ENCODE data around the gene ARID1B. TPM values are rescaled to one million over a fixed set of nuclear protein-coding genes. Genes with fewer than 3 reads are reported as not detected.

The ARID1B gene
- total RNA-seq, 1 donor from 2014 or later: 101 TPM

DNA sequence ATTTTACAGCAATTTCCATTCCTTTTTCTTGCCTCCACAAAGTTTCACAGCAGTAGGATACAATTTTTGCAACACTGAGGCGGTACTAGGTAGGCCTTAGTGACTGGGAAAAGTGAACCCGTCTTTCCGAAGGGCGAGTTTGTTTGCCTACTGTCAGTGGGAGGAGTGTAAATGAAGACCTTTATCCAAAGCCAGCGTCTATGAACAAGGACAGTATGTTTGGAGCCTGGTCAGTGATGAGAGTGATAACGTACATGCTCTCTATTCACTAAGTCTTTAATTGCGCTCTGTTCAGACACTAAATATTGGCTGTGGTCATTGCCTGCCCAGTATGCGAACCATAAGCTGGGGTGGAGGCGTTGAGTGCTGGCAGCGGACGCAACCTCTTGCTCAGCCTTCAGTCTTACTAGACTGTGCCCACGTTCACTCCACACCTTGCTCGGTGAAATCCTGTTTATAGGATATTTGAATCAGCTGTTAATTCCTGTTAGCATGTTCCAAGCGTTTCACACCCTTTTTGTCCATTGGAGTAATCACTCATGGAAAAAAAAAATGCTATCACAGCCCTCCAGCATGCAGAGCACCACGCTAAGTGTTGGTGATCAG lies 400.7 kb downstream of the ARID1B start:
- Mint-ChIP-seq H3K4me1 (peaks cover 5% of the 10 kb centered on the region), H3K36me3 (ENCODE audit: low read depth) (peaks cover 5% of the 10 kb centered on the region), H3K4me3 (no peak overlapping the region), H3K27me3 (ENCODE audit: low read depth) (no peaks in the 10 kb centered on the region), H3K9me3 (no peaks in the 10 kb centered on the region), H3K27ac (ENCODE audit: unreplicated experiment) (no peak overlapping the region)
- DNase-seq (ENCODE audit: low read depth, low spot score): no peak
- TF ChIP-seq, protein P1, sequence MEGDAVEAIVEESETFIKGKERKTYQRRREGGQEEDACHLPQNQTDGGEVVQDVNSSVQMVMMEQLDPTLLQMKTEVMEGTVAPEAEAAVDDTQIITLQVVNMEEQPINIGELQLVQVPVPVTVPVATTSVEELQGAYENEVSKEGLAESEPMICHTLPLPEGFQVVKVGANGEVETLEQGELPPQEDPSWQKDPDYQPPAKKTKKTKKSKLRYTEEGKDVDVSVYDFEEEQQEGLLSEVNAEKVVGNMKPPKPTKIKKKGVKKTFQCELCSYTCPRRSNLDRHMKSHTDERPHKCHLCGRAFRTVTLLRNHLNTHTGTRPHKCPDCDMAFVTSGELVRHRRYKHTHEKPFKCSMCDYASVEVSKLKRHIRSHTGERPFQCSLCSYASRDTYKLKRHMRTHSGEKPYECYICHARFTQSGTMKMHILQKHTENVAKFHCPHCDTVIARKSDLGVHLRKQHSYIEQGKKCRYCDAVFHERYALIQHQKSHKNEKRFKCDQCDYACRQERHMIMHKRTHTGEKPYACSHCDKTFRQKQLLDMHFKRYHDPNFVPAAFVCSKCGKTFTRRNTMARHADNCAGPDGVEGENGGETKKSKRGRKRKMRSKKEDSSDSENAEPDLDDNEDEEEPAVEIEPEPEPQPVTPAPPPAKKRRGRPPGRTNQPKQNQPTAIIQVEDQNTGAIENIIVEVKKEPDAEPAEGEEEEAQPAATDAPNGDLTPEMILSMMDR (conservative IDR thresholded peaks at IDR 0.05): no peak

DNA sequence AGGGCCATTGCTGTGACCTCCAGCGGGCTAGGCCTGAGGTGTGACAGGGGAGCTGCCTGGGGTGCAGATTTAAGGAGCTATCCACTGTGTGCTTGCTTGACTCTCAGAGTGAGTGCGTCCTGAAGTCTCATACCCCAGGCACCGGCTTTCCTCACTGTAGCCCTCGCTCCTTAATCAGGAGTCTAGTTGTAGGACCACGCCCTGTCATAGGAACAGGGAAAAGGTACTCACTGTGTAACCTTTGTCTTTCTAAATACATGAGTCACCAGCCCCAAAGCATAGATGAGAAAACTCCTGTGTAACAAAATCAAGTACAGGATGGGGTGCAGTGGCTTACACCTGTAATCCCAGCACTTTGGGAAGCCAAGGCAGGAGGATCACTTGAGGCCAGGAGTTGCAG lies 404.5 kb downstream of the ARID1B start:
- Mint-ChIP-seq H3K27ac (ENCODE audit: unreplicated experiment) (no peak overlapping the region), H3K9me3 (no peaks in the 10 kb centered on the region), H3K4me3 (no peak overlapping the region), H3K4me1 (peaks cover 7% of the 10 kb centered on the region), H3K36me3 (ENCODE audit: low read depth) (peaks cover 12% of the 10 kb centered on the region), H3K27me3 (ENCODE audit: low read depth) (no peaks in the 10 kb centered on the region)
- DNase-seq (ENCODE audit: low read depth, low spot score): no peak
- TF ChIP-seq, protein P1 (conservative IDR thresholded peaks at IDR 0.05): no peak

DNA sequence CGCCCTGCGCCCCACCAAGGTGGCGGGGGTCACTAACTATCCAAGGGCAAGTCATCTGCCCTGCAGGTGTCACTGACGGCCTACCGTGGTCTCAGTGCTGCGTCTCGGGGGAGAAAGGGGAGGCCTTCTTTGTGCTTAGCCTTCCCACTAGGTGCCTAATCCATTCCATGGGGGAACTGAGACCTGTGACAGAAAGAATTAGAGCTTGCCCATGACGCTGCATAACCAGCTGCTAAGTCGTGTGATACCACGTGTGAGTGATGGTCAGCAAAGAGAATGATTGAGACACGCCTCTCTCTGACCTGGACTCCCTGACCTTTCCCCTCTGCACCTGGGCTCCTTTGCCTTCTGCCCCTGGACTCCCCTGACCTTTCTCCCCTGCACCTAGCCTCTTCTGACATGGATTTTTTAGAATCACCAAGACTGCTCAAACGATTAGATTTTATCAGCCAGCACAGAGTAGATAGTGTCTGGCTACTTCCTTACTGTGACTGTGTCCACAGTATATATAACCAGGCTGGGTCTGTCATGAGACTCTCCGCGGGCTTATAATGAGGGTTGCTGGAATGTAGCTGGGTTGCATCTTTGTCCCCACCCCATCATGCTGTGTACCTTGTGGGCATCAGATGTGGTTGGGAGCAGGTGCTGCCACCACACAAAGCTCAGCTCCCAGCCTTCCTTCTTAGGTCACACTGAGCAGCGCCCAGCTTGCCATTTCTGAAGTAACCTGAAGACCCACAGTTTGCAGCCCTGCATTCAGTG lies 405.5 kb downstream of the ARID1B start:
- Mint-ChIP-seq H3K9me3 (no peaks in the 10 kb centered on the region), H3K4me3 (no peak overlapping the region), H3K27ac (ENCODE audit: unreplicated experiment) (peak overlapping the region; percentile 93), H3K4me1 (peaks cover 16% of the 10 kb centered on the region), H3K36me3 (ENCODE audit: low read depth) (peaks cover 12% of the 10 kb centered on the region), H3K27me3 (ENCODE audit: low read depth) (no peaks in the 10 kb centered on the region)
- DNase-seq (ENCODE audit: low read depth, low spot score): no peak
- TF ChIP-seq, protein P1 (conservative IDR thresholded peaks at IDR 0.05): no peak

DNA sequence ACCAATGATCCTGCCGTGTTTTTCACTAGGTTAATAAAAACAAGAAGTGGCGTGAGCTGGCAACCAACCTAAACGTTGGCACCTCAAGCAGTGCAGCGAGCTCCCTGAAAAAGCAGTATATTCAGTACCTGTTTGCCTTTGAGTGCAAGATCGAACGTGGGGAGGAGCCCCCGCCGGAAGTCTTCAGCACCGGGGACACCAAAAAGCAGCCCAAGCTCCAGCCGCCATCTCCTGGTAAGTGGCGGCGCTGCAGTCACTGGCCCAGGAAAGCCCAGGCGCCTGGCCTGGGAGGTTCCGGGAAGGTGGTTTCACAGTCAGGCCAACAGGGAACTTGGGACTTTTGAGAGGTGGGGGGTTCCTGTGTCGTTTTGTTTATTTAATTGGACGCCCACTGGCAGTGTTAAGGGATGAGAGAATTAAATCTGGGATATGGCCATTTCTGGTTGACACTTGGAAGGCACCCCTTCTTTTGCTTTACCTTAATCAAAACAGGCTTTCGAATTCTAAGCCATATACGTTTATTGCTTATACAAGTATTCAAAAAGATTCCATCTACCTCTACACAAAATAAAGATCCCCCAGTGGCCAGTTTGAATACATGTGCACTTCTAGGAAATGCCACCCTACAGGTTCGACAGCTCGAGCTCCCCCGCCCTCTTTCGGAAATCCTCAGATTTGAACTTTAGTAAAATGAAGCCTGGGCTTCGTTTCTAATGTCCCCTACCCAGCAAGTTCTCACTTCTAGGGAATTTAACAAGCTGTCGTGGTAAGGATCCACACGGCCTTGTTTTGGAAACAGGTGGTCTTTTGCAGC lies 407.2 kb downstream of the ARID1B start:
- H3K4me3 Mint-ChIP-seq: no peak overlapping the region
- DNase-seq (ENCODE audit: low read depth, low spot score): peak; percentile 55
- peaks cover 16% of the 10 kb centered on the region for H3K4me1 Mint-ChIP-seq
- no peaks in the 10 kb centered on the region for H3K27me3 Mint-ChIP-seq (ENCODE audit: low read depth)
- no peaks in the 10 kb centered on the region for H3K9me3 Mint-ChIP-seq
- TF ChIP-seq, protein P1 (conservative IDR thresholded peaks at IDR 0.05): peak; percentile 81
- H3K27ac Mint-ChIP-seq (ENCODE audit: unreplicated experiment): no peak overlapping the region
- peaks cover 13% of the 10 kb centered on the region for H3K36me3 Mint-ChIP-seq (ENCODE audit: low read depth)

DNA sequence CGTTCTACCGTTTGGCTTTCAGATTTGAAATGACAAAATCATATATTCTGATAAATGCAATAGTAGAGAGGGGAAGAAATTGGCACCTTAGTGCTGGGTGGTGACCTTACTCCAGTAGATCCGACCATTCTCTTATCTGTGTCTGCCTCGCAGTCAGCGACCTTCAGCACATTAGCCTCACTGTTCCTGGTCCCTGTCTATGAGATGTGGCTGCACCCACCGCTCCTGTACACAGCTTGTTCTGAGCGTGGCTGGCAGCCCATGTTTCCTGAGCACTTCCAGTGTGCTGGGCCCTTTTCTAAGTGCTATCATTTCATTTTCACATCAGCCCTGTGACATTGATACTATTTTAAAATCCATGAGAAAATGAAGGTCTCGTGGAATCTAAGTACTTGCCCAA lies 408.0 kb downstream of the ARID1B start:
- TF ChIP-seq, protein P1 (conservative IDR thresholded peaks at IDR 0.05): no peak
- Mint-ChIP-seq H3K27me3 (ENCODE audit: low read depth) (no peaks in the 10 kb centered on the region), H3K4me1 (peaks cover 16% of the 10 kb centered on the region), H3K4me3 (no peak overlapping the region), H3K9me3 (no peaks in the 10 kb centered on the region), H3K27ac (ENCODE audit: unreplicated experiment) (no peak overlapping the region), H3K36me3 (ENCODE audit: low read depth) (peaks cover 18% of the 10 kb centered on the region)
- DNase-seq (ENCODE audit: low read depth, low spot score): no peak

Measured in neural crest cell (in vitro differentiated cells).